ENCODE results near the gene GFER.

GRCh38 chr16:1974157-1975070 is 9.6 kb upstream of the GFER start:
- TF ChIP-seq, protein P1, sequence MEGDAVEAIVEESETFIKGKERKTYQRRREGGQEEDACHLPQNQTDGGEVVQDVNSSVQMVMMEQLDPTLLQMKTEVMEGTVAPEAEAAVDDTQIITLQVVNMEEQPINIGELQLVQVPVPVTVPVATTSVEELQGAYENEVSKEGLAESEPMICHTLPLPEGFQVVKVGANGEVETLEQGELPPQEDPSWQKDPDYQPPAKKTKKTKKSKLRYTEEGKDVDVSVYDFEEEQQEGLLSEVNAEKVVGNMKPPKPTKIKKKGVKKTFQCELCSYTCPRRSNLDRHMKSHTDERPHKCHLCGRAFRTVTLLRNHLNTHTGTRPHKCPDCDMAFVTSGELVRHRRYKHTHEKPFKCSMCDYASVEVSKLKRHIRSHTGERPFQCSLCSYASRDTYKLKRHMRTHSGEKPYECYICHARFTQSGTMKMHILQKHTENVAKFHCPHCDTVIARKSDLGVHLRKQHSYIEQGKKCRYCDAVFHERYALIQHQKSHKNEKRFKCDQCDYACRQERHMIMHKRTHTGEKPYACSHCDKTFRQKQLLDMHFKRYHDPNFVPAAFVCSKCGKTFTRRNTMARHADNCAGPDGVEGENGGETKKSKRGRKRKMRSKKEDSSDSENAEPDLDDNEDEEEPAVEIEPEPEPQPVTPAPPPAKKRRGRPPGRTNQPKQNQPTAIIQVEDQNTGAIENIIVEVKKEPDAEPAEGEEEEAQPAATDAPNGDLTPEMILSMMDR (optimal IDR thresholded peaks at IDR 0.05 in 1 of 3, IDR thresholded peaks at IDR 0.05 in 1 of 3, conservative IDR thresholded peaks at IDR 0.05 in 1 of 3; ENCODE audit: extremely low read depth in 1 of 3, insufficient read depth in 2 of 3, low read length in 3 of 3) = no peak
- TF ChIP-seq EZH2 (IDR thresholded peaks at IDR 0.05; ENCODE audit: low read length) = no peak

Measured in keratinocyte (primary cell).